ENCODE measurements around the gene B9D1.

B9D1 gene

DNA sequence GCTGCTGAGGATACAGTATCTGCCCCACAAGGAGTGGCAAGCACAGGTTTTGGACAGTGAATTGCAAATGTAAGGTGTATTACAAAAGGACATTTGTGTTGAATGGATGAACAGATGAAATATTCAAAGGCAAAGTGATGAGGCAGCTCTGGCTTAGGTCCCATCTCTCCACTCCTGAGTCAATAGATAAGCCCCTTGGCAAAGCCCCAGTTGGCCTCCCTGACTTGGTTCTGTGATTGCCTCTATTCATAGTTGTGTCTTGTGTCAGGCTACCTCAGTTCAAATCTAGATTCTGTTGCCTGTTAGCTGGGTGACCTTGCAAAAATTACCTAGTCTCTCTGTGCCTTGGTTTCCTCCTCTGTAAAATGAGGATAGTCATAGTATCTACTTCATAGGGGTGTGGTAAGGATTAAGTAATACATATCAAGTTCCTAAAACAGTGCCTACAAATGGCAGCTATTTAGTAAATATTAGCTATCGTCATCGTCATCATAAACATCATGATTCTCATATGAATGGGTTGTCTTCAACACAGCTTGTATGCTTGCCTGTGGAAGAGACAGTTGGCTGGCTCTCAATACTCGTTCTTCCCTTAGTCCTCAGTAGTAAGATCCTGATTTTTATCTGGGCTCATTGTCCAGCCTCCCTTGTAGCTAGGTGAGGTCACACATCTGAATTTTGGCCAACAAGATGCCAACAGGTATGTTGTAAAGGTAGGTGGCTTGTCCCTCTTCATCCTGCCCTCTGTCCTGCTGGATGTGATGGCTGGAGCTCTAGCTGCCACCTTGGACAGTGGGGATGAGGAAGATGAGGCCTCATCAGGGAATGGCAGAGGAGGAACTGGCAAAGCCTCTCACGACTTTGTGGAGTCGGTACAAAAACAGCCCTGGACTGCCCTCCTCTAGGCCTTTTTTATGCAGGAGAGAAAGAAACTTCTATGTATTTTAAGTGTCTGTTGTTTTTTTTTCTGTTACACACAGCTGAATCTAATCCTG lies 26.6 kb upstream of the B9D1 start:
- DNase-seq (ENCODE audit: low read depth, low spot score) = no peak

DNA sequence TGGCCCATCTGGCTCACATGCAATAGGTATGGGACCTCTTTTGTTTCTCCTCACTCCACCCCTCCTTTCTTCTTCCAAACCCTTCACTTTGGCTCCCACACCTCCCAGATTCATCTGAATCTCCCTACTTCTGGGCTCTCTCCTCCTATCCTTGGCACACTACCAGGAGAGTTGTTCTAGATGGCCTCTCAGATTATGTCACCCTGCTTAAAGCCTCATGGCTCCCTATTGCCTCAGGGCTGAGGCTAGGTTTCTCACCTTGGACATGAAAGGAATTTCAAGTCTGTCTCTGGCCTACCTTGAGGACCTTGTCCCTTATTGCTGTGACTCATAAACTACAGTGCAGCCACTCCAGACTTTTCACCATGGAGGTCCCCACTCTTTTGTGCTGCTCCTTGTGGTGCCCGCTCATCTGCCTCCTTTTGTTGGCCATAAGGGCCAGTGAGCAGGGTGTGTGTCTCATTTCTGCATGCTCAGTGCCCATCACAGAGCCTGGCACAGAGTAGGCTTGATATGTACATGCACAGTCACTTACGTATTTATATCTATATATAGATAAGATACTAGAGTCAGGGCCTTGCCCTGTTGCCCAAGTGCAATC lies 25.5 kb upstream of the B9D1 start:
- DNase-seq (ENCODE audit: low read depth, low spot score) = no peak

DNA sequence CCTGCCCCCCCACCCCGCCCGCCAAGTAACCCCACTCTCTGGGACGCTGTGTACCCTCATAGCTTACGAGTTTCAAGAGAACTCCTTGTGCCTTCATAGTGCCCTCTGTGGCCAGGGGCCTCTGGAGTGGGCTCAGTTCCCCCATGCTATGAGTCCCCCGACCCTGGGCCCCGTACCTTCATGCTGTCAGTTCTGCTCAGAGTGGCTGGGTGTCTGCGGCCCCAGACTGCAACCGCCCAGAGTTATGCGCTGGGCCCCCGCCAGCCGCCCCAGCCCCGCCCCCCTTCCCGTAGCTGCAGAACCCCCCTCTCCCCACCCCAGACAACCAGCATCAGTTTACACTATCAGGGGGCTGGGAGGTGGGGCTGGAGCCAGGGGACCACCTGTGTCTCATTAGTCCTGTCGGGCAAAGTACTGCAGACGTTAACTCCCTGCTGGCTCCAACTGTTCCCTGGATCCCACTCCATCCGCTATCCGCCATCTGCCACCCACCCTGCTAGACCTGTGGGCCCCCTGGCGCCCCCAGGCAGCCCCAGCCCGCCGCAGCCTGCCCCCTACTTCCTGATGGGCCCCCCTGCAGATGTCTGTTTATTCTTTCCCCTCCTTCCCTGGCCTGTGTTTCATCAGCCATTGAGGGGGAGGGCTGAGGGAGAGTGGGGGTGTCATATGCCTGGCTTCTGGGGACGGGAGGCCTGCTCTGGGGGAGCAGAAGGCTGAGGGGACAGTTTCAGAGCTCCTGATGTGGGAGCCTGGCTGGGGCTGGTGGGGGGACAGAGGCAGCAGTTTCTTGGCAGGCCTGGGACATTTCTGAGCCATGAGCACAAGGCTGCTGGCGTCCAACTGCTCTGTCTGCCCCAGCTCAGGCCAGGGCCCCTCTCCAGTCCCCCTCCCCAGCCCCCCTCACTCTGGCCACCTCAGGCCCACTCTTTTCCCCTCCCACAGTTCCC lies 24.7 kb upstream of the B9D1 start, which contains the start of gene MFAP4:
TSS of gene MFAP4 (minus strand) at position 217 of the 947 bp plus-strand sequence. CDS start at position 182, 35 bp downstream.
- peak; percentile 82 for DNase-seq (ENCODE audit: low read depth, low spot score)

DNA sequence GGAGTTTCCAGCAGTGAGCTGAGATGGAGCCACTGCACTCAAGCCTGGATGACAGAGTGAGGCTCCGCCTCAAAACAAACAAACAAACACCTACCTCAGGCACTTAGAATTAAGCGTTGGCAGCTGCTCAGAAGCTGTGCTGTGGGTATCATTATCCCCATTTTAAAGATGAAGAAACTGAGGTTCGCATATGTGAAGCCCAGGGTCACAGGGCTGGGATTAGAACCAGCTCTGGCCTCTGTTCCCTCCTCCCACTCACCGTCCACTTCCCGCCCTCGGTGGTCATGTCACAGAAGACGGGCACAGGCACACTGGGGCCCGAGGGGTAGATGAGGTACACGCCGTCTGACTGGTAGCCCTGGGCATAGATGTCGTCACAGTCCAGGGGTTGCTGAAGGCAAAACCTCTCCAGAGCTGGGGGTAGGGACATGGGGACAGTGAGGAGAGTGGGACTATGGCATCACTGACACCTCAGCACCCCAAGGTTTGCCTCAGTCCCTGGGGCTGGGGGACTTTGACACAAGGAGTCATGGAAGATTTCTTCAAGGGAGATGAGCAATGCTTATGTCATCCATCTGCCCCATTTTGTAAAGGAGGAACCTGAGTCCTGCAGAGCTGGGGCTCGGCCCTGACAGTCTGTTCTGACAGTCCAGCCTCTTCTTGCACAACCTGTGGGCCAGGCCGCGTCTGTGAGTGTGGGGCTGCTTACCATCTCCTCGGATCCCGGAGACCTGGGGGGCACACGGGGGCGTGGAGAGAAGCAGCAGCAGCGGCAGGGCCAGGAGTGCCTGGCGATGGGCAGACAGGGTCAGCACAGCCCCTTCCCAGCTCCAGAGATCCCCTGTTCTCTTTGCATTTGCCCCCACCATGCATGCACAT lies 23.8 kb upstream of the B9D1 start:
- no peak for DNase-seq (ENCODE audit: low read depth, low spot score)

DNA sequence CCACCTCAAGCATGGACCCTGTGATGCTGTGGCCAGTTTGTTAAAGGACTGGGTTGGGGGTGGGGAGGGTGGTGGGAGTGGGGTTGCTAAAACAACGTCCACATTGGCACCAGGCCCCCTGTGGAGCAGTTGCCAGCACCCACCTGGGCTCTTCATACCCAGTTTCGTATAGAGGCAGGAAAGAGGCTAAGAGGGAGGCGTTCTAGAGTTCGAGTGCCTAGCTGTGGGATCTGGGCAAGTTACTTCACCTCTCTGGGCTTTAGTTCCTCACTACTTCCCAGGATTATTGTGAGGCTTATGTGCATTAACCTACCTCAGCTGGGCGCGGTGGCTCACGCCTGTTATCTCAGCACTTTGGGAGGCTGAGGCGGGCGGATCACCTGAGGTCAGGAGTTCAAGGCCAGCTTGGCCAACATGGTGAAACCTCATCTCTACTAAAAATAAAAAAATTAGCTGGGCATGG lies 23.0 kb upstream of the B9D1 start:
- no peak for DNase-seq (ENCODE audit: low read depth, low spot score)

DNA sequence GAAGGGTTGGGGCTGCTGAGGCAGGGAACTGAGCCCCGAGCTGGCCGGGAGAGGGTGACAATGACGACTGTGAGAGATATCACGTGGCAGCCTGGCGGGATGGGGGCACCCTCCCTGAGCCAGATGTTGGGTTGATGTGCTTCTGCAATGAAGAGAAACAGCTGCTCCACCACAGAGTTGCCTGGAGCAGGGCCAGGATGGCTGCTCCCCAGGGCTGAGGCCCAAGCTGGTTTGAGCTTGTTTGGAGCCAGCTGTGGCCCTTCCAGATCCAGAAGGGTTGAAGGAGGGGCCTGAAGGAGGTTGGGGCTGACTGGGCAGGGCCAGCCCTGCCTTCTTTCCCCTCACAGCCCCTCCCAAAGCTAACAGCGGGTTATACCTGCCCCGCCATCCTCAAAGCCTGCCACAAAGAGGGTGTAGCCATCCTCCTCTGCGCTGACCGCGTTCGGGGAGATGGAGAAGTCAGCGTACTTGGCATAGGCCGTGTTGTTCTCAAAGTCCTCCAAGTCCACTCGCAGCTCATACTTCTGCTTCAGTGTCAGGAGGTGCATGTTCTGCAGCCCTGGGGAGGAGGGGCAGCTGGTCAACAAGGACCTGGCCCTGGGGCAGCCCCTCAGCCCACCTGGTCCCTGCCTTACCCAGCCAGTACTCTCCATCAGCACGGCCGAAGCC lies 22.3 kb upstream of the B9D1 start:
- peak; percentile 86 for DNase-seq (ENCODE audit: low read depth, low spot score)

DNA sequence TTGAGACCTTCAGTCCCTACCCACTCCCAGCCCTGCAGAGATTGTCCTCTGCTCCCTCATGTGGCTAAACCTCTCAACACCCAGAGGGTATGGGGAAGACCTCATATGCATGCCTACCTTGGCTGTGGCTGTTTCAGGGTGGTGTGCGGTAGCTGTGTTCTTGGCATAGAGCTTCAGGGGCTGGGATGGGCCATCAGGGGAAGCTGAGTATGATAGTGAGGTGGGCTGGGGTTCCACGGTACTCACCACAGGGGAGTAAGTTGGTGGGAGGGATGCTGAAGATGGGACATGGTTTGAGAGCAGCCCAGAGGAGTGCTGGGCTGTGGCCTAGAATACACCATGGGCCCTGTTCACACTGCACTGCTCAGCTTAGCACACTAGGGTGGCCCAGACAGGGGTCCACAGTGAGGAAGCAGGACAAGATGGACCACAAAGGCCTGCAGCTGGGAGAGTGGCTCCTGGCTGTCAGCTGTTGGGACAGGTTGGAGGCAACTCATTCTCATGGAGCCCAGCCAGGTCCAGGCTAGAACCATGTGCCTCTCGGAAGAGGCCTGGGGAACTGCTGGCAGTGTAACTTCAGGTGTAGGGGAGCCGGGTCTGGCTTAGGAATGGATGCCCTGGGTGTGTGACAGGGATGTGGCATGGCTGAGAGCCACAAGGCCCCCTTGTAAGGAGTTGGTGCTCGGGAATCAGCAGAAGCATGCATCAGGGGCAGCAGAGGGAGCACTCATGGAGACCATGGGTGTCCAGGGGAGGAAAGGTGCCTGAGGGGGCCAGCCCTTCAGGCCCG lies 21.4 kb upstream of the B9D1 start:
- no peak for DNase-seq (ENCODE audit: low read depth, low spot score)

DNA sequence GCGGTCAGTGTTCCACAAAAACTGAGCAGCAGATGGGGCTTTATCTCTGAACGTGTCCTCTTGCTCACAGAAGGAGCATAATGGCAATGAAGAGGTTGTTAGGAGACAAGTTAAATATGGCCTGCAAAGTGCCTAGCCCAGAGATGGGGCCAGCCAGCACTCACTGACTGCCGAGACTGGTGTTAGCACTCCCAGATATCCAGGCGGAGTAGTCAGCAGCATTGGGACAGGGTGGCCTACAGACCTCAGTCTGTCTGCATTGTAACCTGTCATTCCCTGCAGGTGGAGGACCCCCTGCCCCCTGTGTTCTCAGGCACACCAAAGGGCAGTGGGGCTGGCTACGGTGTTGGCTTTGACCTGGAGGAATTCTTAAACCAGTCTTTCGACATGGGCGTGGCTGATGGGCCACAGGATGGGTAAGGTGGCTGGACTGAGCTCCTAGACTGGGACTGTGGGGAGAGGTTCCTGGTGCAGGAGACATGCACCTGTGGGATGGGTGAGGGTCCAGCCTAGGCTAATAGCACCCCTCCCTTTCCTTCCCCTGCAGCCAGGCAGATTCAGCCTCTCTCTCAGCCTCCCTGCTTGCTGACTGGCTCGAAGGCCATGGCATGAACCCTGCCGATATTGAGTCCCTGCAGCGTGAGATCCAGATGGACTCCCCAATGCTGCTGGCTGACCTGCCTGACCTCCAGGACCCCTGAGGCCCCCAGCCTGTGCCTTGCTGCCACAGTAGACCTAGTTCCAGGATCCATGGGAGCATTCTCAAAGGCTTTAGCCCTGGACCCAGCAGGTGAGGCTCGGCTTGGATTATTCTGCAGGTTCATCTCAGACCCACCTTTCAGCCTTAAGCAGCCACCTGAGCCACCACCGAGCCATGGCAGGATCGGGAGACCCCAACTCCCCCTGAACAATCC lies 20.3 kb upstream of the B9D1 start:
- DNase-seq (ENCODE audit: low read depth, low spot score) = no peak

DNA sequence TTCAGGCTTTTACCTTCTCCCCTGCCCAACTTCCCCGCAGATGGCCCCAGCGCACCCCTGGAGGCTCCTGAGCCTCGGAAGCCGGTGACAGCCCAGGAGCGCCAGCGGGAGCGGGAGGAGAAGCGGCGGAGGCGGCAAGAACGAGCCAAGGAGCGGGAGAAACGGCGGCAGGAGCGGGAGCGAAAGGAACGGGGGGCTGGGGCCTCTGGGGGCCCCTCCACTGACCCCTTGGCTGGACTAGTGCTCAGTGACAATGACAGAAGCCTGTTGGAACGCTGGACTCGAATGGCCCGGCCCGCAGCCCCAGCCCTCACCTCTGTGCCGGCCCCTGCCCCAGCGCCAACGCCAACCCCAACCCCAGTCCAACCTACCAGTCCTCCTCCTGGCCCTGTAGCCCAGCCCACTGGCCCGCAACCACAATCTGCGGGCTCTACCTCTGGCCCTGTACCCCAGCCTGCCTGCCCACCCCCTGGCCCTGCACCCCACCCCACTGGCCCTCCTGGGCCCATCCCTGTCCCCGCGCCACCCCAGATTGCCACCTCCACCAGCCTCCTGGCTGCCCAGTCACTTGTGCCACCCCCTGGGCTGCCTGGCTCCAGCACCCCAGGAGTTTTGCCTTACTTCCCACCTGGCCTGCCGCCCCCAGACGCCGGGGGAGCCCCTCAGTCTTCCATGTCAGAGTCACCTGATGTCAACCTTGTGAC lies 19.4 kb upstream of the B9D1 start:
- no peak for DNase-seq (ENCODE audit: low read depth, low spot score)

DNA sequence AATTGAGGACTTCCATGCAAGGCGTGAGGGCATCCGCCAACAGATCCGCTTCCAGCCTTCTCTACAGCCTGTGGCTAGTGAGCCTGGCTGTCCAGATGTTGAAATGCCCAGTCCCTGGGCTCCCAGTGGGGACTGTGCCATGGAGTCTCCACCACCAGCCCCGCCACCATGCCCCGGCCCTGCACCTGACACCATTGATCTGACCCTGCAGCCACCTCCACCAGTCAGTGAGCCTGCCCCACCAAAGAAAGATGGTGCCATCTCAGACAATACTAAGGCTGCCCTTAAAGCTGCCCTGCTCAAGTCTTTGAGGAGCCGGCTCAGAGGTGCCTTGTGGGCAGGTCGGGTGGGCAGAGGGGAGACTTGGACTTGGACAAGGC lies 18.8 kb upstream of the B9D1 start:
- DNase-seq (ENCODE audit: low read depth, low spot score) = no peak

DNA sequence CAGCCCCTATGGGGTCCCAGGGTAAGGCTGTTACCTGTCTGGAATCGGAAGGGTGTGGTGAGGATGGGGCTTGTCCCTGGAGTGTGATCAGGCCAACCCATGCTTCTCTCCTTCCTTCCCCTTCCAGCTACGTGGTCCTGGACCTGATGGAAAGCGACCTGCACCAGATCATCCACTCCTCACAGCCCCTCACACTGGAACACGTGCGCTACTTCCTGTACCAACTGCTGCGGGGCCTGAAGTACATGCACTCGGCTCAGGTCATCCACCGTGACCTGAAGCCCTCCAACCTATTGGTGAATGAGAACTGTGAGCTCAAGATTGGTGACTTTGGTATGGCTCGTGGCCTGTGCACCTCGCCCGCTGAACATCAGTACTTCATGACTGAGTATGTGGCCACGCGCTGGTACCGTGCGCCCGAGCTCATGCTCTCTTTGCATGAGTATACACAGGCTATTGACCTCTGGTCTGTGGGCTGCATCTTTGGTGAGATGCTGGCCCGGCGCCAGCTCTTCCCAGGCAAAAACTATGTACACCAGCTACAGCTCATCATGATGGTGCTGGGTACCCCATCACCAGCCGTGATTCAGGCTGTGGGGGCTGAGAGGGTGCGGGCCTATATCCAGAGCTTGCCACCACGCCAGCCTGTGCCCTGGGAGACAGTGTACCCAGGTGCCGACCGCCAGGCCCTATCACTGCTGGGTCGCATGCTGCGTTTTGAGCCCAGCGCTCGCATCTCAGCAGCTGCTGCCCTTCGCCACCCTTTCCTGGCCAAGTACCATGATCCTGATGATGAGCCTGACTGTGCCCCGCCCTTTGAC lies 18.2 kb upstream of the B9D1 start:
- no peak for DNase-seq (ENCODE audit: low read depth, low spot score)

DNA sequence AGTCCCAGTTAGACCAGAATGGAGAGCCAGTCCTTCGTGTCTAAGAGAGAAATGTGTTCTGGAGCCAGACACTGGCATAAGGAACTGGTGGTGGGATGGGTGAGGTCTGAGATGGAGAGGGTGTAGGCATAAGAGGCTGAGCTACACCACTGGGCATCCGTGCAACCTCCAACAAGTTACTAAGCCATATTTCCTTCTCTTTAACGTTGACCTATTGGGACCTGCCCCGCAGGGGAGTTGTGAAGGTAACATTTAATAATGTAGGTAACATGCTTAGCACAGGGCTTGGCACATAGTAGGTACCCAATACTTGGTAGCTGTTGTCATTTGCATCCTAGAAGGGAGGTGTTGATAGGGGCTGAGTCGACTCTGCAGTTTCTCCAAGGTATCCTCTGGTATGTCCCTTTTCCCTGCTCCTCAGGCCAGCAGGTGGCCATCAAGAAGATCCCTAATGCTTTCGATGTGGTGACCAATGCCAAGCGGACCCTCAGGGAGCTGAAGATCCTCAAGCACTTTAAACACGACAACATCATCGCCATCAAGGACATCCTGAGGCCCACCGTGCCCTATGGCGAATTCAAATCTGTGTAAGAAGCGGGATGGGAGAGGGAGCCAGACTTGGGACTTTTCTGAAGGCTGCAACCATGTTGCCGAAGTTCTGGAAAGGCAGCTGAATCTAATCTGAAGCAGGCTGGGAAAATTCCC lies 17.0 kb upstream of the B9D1 start:
- DNase-seq (ENCODE audit: low read depth, low spot score) = no peak

DNA sequence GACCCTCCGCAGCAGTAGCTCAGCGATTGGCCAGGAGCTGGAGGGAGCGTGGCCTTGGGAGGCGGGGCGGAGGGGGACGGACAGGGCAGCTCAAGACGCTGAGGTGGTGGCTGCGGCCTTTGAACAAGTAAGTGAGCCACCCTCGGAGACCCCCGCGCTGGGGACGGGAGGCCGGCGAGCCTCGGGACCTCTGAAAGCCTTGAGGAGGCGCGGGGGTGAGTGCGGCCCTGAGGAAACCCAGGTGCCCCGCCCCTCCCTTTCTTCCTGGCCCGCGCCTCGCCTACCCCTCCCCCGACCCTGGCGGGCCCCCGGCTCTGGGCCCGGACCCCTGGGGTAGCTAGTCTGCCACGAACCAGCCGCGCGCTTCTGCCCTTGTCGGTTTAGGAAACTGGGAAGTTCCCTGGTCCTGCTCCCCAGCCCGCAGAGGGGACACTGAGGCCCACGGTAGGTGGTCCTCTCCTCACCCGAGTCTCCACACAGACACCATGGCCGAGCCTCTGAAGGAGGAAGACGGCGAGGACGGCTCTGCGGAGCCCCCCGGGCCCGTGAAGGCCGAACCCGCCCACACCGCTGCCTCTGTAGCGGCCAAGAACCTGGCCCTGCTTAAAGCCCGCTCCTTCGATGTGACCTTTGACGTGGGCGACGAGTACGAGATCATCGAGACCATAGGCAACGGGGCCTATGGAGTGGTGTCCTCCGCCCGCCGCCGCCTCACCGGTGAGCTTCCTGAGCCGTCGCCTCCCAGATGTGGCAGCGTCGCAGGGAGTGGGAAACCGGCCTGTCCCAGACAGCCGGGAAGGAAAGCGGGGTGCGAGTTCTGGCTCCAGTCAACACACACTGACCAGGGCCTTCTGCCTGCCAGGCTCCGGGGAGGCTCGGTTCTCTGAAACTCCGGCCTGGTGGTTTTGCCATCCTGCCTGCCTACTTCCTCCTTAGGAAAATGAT lies 16.2 kb upstream of the B9D1 start, which contains the start of gene MAPK7:
TSS of gene MAPK7 (plus strand) at position 83 of the 945 bp plus-strand sequence. CDS start at position 486, 403 bp downstream.
- DNase-seq (ENCODE audit: low read depth, low spot score) = no peak

DNA sequence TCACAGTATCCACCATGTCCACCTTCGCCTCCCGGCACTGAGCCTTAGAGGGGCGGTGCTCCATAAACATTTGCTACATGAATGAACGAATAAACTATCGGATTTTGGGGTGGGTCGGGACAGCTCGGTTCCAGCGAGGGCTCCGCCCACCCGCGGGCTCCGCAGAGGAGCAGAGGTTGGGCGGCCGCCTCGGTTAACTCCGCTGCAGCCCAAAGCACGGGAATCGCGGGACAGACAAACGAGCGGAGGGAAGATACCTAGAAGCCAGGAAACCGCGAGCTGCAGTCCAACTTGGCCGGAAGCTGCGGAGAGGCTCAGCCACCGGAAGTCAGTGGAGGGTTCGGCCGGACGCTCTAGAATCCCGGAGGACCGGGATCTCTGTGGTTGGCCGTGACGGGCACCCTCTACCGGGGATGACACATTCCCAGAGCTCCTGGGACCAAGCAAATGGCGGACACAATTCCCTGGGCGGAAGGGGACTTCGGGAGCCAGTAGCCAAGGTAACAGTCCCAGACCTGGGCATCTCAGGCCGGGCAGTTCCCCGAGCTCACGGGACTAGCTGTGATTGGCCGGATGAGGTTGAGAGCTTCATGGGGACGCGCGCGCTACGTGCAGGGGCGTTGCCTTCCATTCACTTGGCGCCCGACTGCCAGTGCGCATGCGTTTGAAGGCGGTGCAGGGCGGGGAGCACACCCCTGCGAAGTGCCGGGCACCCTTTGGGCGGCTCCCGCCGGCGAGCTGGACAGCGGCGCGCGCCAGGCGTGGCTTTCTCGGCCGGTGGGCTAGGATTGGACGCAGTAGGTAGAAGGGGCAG lies 15.3 kb upstream of the B9D1 start:
- peak; percentile 96 for DNase-seq (ENCODE audit: low read depth, low spot score)

All from smooth muscle cell of the brain vasculature (primary cell).